ENCODE data around the gene RTL1. TPM values are rescaled to one million over a fixed set of nuclear protein-coding genes. Genes with fewer than 3 reads are reported as not detected.

Gene RTL1
- total and polyA plus RNA-seq, 2 of the 13 experiments (the other 11 are each of a cell fraction or from before 2014, with no cell fraction given), result not detected

DNA sequence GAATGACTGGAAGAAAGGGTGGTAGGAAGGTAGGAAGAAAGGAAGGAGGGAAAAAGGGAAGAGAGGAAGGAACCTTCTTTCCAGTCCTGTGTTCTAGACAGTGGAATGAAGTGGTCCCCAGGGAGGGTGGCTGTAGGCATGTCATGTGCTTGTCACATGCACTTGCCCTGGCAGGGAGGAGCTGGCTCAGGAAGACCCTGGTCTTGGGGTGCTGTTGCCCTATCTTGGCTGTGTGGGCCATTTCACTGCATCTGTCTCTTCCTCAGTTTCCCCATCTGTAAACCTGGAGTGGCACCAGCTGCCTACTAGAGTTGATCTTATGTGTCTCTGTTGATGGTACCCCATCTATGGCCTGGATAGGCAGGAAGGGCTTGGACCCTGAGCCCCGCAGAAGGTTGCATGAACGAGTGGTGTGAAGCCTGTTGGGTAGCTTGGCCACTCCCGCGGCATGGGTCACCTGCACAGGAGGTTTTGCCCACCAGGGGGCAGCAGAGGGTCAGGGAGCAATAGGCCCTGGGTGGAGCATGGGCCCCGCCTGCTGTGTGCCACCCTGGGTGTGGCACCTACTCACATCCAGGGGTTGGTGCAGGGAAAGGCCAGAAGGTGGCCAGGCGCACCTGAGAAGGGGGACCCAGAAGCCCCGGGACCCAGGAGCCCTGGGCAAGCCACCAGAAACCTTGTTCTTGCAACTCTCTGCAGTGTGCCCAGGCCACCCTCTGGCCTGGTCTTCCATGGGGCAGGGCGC lies 52.5 kb downstream of the RTL1 start (continued):
- TF ChIP-seq, protein P1, sequence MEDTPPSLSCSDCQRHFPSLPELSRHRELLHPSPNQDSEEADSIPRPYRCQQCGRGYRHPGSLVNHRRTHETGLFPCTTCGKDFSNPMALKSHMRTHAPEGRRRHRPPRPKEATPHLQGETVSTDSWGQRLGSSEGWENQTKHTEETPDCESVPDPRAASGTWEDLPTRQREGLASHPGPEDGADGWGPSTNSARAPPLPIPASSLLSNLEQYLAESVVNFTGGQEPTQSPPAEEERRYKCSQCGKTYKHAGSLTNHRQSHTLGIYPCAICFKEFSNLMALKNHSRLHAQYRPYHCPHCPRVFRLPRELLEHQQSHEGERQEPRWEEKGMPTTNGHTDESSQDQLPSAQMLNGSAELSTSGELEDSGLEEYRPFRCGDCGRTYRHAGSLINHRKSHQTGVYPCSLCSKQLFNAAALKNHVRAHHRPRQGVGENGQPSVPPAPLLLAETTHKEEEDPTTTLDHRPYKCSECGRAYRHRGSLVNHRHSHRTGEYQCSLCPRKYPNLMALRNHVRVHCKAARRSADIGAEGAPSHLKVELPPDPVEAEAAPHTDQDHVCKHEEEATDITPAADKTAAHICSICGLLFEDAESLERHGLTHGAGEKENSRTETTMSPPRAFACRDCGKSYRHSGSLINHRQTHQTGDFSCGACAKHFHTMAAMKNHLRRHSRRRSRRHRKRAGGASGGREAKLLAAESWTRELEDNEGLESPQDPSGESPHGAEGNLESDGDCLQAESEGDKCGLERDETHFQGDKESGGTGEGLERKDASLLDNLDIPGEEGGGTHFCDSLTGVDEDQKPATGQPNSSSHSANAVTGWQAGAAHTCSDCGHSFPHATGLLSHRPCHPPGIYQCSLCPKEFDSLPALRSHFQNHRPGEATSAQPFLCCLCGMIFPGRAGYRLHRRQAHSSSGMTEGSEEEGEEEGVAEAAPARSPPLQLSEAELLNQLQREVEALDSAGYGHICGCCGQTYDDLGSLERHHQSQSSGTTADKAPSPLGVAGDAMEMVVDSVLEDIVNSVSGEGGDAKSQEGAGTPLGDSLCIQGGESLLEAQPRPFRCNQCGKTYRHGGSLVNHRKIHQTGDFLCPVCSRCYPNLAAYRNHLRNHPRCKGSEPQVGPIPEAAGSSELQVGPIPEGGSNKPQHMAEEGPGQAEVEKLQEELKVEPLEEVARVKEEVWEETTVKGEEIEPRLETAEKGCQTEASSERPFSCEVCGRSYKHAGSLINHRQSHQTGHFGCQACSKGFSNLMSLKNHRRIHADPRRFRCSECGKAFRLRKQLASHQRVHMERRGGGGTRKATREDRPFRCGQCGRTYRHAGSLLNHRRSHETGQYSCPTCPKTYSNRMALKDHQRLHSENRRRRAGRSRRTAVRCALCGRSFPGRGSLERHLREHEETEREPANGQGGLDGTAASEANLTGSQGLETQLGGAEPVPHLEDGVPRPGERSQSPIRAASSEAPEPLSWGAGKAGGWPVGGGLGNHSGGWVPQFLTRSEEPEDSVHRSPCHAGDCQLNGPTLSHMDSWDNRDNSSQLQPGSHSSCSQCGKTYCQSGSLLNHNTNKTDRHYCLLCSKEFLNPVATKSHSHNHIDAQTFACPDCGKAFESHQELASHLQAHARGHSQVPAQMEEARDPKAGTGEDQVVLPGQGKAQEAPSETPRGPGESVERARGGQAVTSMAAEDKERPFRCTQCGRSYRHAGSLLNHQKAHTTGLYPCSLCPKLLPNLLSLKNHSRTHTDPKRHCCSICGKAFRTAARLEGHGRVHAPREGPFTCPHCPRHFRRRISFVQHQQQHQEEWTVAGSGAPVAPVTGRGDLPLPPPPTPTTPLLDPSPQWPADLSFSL (CRISPR knock-in tag; IDR thresholded peaks at IDR 0.05), result no peak
- TF ChIP-seq ZNF761 (CRISPR knock-in tag; conservative IDR thresholded peaks at IDR 0.05) (no peak), RFX3 (CRISPR knock-in tag; IDR thresholded peaks at IDR 0.05) (no peak), EED (CRISPR knock-in tag; IDR thresholded peaks at IDR 0.05) (no peak), REXO4 (CRISPR knock-in tag; IDR thresholded peaks at IDR 0.05; ENCODE audit: borderline replicate concordance) (no peak), ZFP36L2 (CRISPR knock-in tag; IDR thresholded peaks at IDR 0.05) (no peak), ZNF672 (CRISPR knock-in tag; IDR thresholded peaks at IDR 0.05) (no peak), ZNF383 (CRISPR knock-in tag; IDR thresholded peaks at IDR 0.05; ENCODE audit: borderline replicate concordance) (no peak), ZFP41 (CRISPR knock-in tag; IDR thresholded peaks at IDR 0.05; ENCODE audit: borderline replicate concordance) (no peak), HDAC1 (CRISPR knock-in tag; IDR thresholded peaks at IDR 0.05) (0 out of 2 replicates have a peak, but pooled peaks have one; percentile 27), ZNF235 (CRISPR knock-in tag; IDR thresholded peaks at IDR 0.05; ENCODE audit: borderline replicate concordance) (no peak), ZNF263 (CRISPR knock-in tag; IDR thresholded peaks at IDR 0.05) (no peak), CBX2 (IDR thresholded peaks at IDR 0.05; ENCODE audit: low read depth, low read length) (no peak), CBX2 (CRISPR knock-in tag; IDR thresholded peaks at IDR 0.05; ENCODE audit: low read depth) (no peak), AGO1 (IDR thresholded peaks at IDR 0.05; ENCODE audit: low read depth, low read length, poor library complexity, severe bottlenecking) (no peak), XRCC5 (optimal IDR thresholded peaks at IDR 0.05; ENCODE audit: low read length) (peak; percentile 47), ZNF432 (CRISPR knock-in tag; IDR thresholded peaks at IDR 0.05; ENCODE audit: borderline replicate concordance) (no peak), KAT7 (CRISPR knock-in tag; IDR thresholded peaks at IDR 0.05; ENCODE audit: borderline replicate concordance) (no peak), REPIN1 (CRISPR knock-in tag; IDR thresholded peaks at IDR 0.05; ENCODE audit: borderline replicate concordance, low read depth) (0 out of 2 replicates have a peak, but pooled peaks have one; percentile 43), ZBTB8A (CRISPR knock-in tag; IDR thresholded peaks at IDR 0.05; ENCODE audit: borderline replicate concordance, low read depth) (no peak), TARDBP (CRISPR knock-in tag; IDR thresholded peaks at IDR 0.05) (0 out of 2 replicates have a peak, but pooled peaks have one; percentile 35), ZNF3 (CRISPR knock-in tag; IDR thresholded peaks at IDR 0.05) (no peak), ZC3H13 (CRISPR knock-in tag; IDR thresholded peaks at IDR 0.05) (no peak), RCOR2 (CRISPR knock-in tag; IDR thresholded peaks at IDR 0.05) (no peak)
- TF ChIP-seq, protein P2, sequence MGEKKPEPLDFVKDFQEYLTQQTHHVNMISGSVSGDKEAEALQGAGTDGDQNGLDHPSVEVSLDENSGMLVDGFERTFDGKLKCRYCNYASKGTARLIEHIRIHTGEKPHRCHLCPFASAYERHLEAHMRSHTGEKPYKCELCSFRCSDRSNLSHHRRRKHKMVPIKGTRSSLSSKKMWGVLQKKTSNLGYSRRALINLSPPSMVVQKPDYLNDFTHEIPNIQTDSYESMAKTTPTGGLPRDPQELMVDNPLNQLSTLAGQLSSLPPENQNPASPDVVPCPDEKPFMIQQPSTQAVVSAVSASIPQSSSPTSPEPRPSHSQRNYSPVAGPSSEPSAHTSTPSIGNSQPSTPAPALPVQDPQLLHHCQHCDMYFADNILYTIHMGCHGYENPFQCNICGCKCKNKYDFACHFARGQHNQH (CRISPR knock-in tag; IDR thresholded peaks at IDR 0.05), result peak; percentile 35; the same call in 1 of the 2 replicates
